Stimulated activated CD4-positive, alpha-beta T cell treated with anti-CD3 and anti-CD28 coated beads, Interleukin-15, amount 100 ng/mL, for 24 hours (primary cell): Measurements from ENCODE around the gene ABLIM3.

Experiments
- DNase-seq: peaks from one replicate; pipeline ENCODE4 v3.0.0-alpha.2; 2020

ABLIM3 gene

DNA sequence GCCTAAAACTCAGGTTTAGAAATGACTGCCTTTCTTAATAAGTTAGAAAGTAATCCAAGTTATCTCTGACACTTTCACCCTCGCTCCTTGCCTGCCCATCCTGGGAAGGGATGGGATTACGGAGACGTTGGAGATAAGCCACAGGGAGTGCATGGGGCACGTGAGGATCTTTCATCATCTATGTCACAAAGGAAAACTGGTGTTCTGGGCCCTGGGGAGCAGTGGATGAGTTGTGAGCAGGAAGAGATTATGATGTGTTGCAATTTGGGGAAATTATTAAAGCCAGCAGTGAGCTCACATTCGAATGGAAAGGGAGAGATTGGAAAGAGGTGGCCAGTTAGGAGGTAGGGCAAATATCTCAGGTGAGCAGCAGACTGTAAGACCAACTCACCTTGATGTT lies 143.2 kb downstream of the ABLIM3 start:
- DNase-seq, result no peak

GRCh38 chr5:149285153-149285552 lies 143.9 kb downstream of the ABLIM3 start:
- no peak for DNase-seq

DNA sequence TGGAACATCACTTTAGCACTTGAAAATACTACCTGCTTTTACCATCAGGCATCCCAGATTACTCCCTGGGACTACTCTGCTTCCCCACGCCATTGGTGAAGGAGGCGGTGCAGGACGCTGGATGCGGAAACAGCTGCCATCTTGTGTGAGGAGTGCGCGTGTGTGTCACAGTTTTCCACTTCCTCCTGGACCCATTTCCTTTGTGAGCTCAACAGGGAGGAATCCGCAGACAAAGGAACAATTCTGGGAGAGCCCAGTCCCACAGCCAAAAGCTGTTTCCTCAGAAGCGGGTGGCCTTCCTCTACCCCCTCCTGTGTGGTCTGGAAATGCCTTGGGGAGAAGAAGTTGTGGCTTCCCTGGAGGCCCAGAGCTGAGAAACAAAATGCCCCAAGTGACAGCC lies 147.1 kb downstream of the ABLIM3 start:
- no peak for DNase-seq

GRCh38 chr5:149289301-149289700 lies 148.0 kb downstream of the ABLIM3 start:
- DNase-seq, result no peak

DNA sequence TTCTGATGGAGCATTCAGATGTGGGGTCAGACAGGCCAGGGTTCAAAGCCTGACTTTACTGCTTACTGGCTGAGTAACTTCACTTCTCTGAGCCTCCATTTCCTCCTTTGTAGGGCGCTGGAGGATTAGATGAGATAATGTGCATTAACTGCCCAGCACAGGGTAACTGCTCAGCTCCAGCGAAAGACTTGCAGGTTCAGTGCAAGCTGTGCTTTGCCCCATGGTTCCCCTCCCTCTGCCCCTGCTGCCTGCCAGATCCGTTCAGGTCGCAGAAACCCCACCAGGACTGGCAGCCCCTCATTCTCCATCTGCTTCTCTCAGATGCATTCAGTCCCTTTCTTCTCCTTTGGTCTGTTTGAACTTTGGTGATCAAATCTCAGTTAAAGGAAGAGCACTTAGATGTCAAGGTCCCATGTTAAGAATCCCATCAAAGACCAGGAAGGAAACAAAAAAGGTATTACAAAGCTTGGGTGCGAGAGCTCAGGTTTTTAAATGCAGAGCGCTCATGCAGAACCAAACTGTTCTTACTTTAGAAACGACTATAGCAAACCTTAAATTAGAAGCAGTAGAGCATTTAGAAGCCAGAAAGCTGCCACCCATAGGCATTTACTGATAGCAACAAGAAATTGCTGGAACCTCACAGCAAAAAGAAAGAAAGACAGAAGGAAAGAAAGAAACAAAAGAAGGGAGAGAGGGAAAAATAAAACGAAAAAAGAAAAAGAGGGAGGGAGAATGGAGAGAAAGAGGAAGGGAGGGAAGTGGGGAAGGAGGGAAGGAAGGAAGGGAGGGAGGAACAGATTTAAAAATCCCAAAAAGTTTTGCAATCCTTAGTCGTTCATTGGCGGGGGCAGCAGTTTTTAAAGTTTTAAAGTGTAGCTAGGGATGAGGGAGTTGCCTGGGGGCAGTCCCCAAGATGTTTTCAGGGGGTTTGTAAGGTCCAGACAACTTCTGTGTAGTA lies 153.9 kb downstream of the ABLIM3 start:
- no peak for DNase-seq

- no peak for DNase-seq
These were observed 156.2 kb downstream of the ABLIM3 start for GRCh38 chr5:149297340-149298025.

DNA sequence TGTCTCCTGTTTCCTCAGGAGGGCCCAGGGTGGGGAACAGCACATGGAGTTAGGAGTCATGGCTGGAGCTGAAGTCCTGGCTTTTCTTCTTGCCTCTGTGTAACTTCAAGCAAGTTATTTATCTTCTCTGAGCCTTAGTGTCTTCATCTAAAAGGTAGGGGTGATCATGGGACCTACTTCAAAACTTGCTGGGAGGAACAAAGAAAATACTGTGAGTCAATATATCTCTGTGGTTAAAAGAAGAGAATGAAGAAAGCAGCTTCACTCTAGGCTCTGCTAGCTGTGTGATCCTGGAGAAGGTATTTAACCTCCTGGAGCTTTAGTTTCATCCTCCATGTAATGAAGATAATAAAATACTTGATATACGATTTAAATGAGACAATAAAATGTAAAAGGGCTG lies 156.9 kb downstream of the ABLIM3 start:
- no peak for DNase-seq

GRCh38 chr5:149298842-149299404 lies 157.6 kb downstream of the ABLIM3 start:
- DNase-seq, result no peak

- DNase-seq, result no peak
These were observed 158.3 kb downstream of the ABLIM3 start for GRCh38 chr5:149299451-149300054.

GRCh38 chr5:149300441-149300840 lies 159.1 kb downstream of the ABLIM3 start:
- no peak for DNase-seq

GRCh38 chr5:149301049-149301743 lies 159.9 kb downstream of the ABLIM3 start:
- DNase-seq, result no peak

DNA sequence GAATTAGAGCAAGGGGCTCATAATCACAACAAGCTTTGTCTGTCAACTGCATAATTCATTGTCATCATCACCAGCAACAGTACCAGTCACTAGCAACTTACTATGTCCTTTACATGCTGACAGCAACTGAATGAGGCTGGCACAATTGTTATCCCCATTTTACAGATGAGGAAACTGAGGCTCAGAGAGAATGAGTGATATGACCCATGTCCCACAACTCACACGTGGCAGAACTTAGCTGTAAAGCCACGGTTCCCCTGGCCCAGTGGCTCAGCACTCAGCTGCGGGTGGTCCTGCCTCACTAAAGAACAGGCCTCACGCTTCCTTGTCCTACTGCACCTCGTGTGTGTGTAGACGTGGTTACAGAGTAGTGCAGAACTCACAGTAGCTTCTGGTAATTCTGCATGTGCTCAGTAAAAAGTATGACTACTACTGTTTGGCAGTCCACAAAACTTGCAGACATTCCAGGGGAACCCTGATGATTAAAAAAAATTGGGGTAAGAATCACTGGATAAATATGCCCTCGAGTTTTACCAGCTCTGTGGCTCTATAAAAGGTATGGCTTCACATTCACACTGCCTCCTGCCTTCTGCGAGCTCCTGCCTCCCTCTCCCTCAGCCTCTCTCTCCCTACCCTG lies 160.6 kb downstream of the ABLIM3 start:
- DNase-seq, result no peak

DNA sequence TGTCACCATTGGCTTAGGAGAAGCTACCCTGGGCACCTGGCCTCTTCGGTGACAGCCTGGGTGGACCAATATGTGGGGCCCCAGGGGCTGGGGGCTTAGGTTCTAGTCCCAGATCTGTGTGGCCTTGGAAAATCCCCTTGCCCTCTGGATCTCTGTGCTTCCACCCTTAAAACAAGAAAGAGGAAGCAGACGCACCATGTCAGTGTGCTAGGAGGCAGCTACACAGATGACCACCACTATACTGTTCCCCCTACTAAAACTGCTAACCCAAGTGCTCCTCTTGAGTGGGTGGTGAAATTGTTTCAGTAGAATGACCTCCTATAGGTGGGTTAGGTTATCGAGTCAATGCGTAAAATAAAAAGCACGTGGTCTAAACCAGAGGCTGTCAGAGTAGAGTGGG lies 161.3 kb downstream of the ABLIM3 start:
- no peak for DNase-seq

GRCh38 chr5:149303210-149303609 lies 161.9 kb downstream of the ABLIM3 start:
- DNase-seq, result no peak

DNA sequence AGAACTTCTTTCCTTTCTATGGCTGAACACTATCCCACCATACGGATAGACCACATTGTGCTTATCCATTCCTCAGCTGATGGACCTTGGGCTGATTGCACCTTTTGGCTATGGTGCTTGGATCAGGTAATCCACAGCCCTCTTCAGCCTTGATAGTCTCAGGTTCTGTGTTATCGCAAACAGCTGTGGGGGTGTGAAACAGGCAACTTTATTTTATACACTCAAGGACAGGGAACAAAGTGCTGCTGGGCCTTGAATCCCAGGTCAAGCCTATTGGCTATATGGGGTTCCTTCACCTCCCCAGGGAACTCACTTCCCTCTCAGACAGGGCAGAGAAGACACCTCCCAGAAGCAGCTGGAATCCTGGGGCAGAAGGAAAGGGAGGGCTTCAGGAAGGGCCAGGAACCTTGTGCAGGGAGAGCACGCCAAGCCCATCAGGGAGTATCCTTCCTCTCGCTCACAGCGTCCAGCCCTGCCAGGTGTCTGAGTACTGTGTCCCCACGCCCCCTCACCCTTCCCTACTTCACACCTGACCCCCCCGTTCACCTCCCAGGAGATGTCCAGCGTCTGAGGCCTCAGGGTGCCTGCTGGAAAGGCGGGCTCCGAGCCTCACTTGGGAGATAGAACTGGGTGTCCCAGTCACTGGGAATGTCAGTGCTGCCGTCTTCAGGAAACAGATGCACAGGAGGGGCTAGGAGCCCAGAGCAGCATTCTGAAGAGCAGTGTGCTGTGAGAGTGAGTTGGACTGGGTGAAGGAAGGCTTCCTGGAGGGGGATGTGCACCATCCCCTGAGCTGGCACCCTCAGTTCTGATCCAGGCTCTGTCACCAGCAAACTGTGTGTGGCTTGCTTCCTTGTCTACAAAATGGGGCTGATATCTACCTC lies 163.1 kb downstream of the ABLIM3 start:
- no peak for DNase-seq

GRCh38 chr5:149309354-149309753 lies 168.1 kb downstream of the ABLIM3 start:
- DNase-seq, result no peak
